ENCODE measurements around the gene CCDC39. TPM values are rescaled to one million over a fixed set of nuclear protein-coding genes. Genes with fewer than 3 reads are reported as not detected.
"Not testable (repeated sequence)": the region's sequence is repeated elsewhere in the genome, so short reads cannot be mapped to it uniquely, and the experiment has no call there.

The CCDC39 gene
- polyA plus RNA-seq, 2 of the 4 experiments (the other 2 are of a cell fraction), result not detected

- DNase-seq (ENCODE audit: low read depth in 1 of 2, low spot score in 1 of 2), result no peak
- Histone ChIP-seq H3K4me3 (no peak overlapping the region), H3K9me3 (no peaks in the 10 kb centered on the region), H3K4me1 (no peaks in the 10 kb centered on the region), H3K4me2 (no peak overlapping the region), H3K27ac (no peak overlapping the region)
- no peak for ATAC-seq
- 89% methylated on average over 2 of the region's 2 CpGs for WGBS (ENCODE audit: missing lambda C conversion rate)
- FAIRE-seq, result no peak
- CTCF ChIA-PET, result no interaction called here
- no peak for TF ChIP-seq EP300 (IDR thresholded peaks at IDR 0.05)
- no peak for TF ChIP-seq RARB (CRISPR knock-in tag; IDR thresholded peaks at IDR 0.05)
- TF ChIP-seq ZSCAN20 (CRISPR knock-in tag; IDR thresholded peaks at IDR 0.05), result no peak
- TF ChIP-seq POLR2AphosphoS2 (conservative IDR thresholded peaks at IDR 0.05; ENCODE audit: low read length), result no peak
- no peak for TF ChIP-seq FOSL2 (IDR thresholded peaks at IDR 0.05)
- no peak for TF ChIP-seq FOSL2 (CRISPR knock-in tag; IDR thresholded peaks at IDR 0.05)
- TF ChIP-seq HES2 (IDR thresholded peaks at IDR 0.05), result no peak
- TF ChIP-seq RFX5 (IDR thresholded peaks at IDR 0.05), result no peak
- TF ChIP-seq GATA3 (IDR thresholded peaks at IDR 0.05; ENCODE audit: borderline replicate concordance), result no peak
- TF ChIP-seq, protein P1, sequence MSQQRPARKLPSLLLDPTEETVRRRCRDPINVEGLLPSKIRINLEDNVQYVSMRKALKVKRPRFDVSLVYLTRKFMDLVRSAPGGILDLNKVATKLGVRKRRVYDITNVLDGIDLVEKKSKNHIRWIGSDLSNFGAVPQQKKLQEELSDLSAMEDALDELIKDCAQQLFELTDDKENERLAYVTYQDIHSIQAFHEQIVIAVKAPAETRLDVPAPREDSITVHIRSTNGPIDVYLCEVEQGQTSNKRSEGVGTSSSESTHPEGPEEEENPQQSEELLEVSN (IDR thresholded peaks at IDR 0.05; ENCODE audit: borderline replicate concordance, low read depth), result no peak
- no peak for TF ChIP-seq SREBF2 (IDR thresholded peaks at IDR 0.05)
- TF ChIP-seq, protein P2, sequence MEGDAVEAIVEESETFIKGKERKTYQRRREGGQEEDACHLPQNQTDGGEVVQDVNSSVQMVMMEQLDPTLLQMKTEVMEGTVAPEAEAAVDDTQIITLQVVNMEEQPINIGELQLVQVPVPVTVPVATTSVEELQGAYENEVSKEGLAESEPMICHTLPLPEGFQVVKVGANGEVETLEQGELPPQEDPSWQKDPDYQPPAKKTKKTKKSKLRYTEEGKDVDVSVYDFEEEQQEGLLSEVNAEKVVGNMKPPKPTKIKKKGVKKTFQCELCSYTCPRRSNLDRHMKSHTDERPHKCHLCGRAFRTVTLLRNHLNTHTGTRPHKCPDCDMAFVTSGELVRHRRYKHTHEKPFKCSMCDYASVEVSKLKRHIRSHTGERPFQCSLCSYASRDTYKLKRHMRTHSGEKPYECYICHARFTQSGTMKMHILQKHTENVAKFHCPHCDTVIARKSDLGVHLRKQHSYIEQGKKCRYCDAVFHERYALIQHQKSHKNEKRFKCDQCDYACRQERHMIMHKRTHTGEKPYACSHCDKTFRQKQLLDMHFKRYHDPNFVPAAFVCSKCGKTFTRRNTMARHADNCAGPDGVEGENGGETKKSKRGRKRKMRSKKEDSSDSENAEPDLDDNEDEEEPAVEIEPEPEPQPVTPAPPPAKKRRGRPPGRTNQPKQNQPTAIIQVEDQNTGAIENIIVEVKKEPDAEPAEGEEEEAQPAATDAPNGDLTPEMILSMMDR (IDR thresholded peaks at IDR 0.05), result no peak
- no peak for TF ChIP-seq KDM1A (IDR thresholded peaks at IDR 0.05; ENCODE audit: low read depth)
- POLR2A ChIA-PET, result no interaction called here
These were observed 54.6 kb downstream of the CCDC39 start for GRCh38 chr3:180624714-180625113.

DNA sequence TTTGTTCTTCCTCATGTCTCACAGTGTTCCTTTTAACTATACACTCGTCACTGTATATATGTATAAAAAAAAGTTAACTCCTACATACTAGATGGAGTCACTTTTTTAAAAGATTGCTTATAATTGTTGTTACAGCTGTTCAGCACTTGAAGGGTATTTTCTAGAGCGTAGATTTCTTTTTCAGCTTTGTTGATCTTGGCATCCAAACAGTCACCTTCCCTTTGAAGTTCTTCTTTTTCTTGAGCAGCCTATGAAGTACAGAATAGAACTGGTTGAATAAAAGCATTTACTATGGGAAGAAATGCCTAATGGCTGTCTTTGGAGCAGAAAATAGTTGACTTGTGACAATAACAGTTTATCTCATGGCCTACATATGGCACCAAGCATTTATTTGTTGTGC lies 59.6 kb downstream of the CCDC39 start:
- POLR2A ChIA-PET, result no interaction called here
- TF ChIP-seq RARB (CRISPR knock-in tag; IDR thresholded peaks at IDR 0.05) (no peak), JUN (IDR thresholded peaks at IDR 0.05) (no peak), EP300 (IDR thresholded peaks at IDR 0.05) (no peak), SMC3 (IDR thresholded peaks at IDR 0.05) (no peak), HOXA7 (CRISPR knock-in tag; IDR thresholded peaks at IDR 0.05) (no peak), NFE2L2 (conservative IDR thresholded peaks at IDR 0.05; ENCODE audit: low read length) (no peak), REST (IDR thresholded peaks at IDR 0.05) (no peak), NR3C1 (IDR thresholded peaks at IDR 0.05) (no peak), CEBPB (IDR thresholded peaks at IDR 0.05) (no peak), MAZ (IDR thresholded peaks at IDR 0.05; ENCODE audit: borderline replicate concordance, low read depth, low read length) (no peak), FOXS1 (CRISPR knock-in tag; IDR thresholded peaks at IDR 0.05) (no peak), KDM1A (IDR thresholded peaks at IDR 0.05; ENCODE audit: low read depth) (no peak), HMGXB4 (CRISPR knock-in tag; IDR thresholded peaks at IDR 0.05; ENCODE audit: borderline replicate concordance) (no peak), POLR2AphosphoS2 (conservative IDR thresholded peaks at IDR 0.05; ENCODE audit: low read length) (no peak)
- TF ChIP-seq, protein P2 (IDR thresholded peaks at IDR 0.05), result no peak

GRCh38 chr3:180618563-180618962 lies 60.7 kb downstream of the CCDC39 start:
- H3K4me1 ChIP-seq; POLR2A ChIA-PET; H3K4me3 ChIP-seq; H3K9me3 ChIP-seq; H3K4me2 ChIP-seq; DNase-seq (ENCODE audit: low read depth in 1 of 2, low spot score in 1 of 2); ATAC-seq; FAIRE-seq; H3K27ac ChIP-seq; CTCF ChIA-PET: not testable (repeated sequence)
- 96% methylated on average over 2 of the region's 2 CpGs for WGBS (ENCODE audit: missing lambda C conversion rate)

More for the DNA sequence above, 59.6 kb downstream of the CCDC39 start:
- ATAC-seq (no peak), FAIRE-seq (no peak), DNase-seq (ENCODE audit: low read depth in 1 of 2, low spot score in 1 of 2) (no peak)
- Histone ChIP-seq H3K4me3 (no peak overlapping the region), H3K27ac (no peak overlapping the region), H3K9me3 (no peaks in the 10 kb centered on the region), H3K4me1 (no peaks in the 10 kb centered on the region), H3K4me2 (no peak overlapping the region)
- WGBS (ENCODE audit: missing lambda C conversion rate), result 85% methylated on average over 2 of the region's 2 CpGs
- CTCF ChIA-PET, result no interaction called here
